Mucosa of descending colon (tissue), 3 donors: Measurements from ENCODE around the gene SASH1. TPM values are rescaled to one million over a fixed set of nuclear protein-coding genes. Genes with fewer than 3 reads are reported as not detected.

Experiments used
- ATAC-seq: fragments of 200-7000 bp; cut with Tn5 transposase; one replicate; pipeline ENCODE4 v1.9.1; 2020; ENCODE audit warnings: mild to moderate bottlenecking, moderate library complexity
- DNase-seq, 3 donors: peaks; one replicate each; pipeline ENCODE4 v3.0.0-alpha.2; 2020
- H3K36me3 ChIP-seq: fragments of 200-600 bp; one replicate; pipeline ENCODE4 v1.8.0; 2021; ENCODE audit warnings: low read depth, mild to moderate bottlenecking
- H3K4me1 ChIP-seq: fragments of 200-600 bp; one replicate; pipeline ENCODE4 v1.8.0; 2021; ENCODE audit warnings: low read depth, mild to moderate bottlenecking
- H3K4me3 ChIP-seq: fragments of 200-600 bp; one replicate; pipeline ENCODE4 v1.8.0; 2021; ENCODE audit warnings: mild to moderate bottlenecking
- H3K9me3 ChIP-seq: fragments of 200-600 bp; one replicate; pipeline ENCODE4 v1.8.0; 2021; ENCODE audit warnings: mild to moderate bottlenecking
- intact Hi-C, 2 donors: fragments of 100-400 bp; cut with DNase I in 1 of 2; cut with micrococcal nuclease in 1 of 2; formaldehyde crosslinking; loops; one replicate each; pipeline versions ENCODE4 v1.11.0 to v1.11.1; 2022; cut with DNase I, micrococcal nuclease
- total RNA-seq, 3 donors: library from RNA; stranded (reverse); fragmentation: NEBNext Ultra II Directional in 2 of 3; extraction: Animal tissue kit (Norgen Biotek cat#: 25700) in 2 of 3; gene quantifications; one replicate each; pipeline versions ENCODE4 v1.2.1 to v1.2.4, GENCODE V29; 2021 to 2023
- TF ChIP-seq, protein P1 (sequence below): fragments of 200-600 bp; IDR thresholded peaks from one replicate; pipeline ENCODE4 v1.8.0; 2022; ENCODE audit warnings: antibody characterized with exemption, mild to moderate bottlenecking
- donor health status: DM: no; HTN: no; CAD: no; lungs with moderate emphysema.
- donor health status: DM: no; HTN: no; CAD: no.
- donor health status: DM: no; HTN: yes; CAD: no.

SASH1 gene
- total RNA-seq, 3 donors from 2014 or later, result 20.5 to 47.3 (median 22.9) TPM

DNA sequence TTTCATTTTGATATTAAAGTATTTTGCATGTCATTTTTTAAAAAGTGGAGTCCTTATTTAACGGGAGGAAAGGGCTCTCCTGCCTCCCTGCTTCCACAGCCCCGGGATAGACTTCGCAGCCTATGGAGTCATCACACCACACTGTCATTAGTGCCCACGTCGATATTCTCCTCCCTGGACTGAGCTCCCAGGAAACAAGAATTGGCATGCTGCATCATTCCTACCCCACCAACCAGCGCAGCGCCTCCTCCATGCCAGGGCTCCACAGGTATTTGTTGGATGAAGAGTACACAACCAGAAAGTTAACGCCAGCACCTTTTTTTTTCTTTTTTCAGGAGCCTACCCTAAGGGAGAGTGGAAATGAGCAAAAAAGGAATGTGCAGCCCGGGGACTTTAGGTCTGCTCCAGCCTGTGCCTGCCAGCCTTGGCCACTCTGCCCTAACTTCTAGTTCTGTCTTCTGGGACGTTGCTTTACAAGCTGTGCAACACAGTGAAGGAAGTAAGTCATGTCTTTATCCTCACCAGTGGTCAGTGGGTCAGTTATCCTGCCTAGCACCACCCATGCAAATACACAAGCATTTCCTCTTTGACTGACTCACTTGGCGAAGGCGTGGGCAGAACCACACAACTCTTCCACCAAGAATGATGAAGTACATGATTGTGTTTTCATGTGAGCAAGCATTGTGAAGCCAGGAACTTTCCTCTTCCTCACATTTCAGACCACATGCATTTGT is 223.5 kb downstream of the SASH1 start:
- peak in 1 of 3 donors; percentile 12 for DNase-seq
- H3K4me1 ChIP-seq, result no peaks in the 10 kb centered on the region
- peak; percentile 67 for ATAC-seq
- intact Hi-C loops, result no loop called here
- no peaks in the 10 kb centered on the region for H3K9me3 ChIP-seq
- no peaks in the 10 kb centered on the region for H3K36me3 ChIP-seq
- TF ChIP-seq, protein P1, sequence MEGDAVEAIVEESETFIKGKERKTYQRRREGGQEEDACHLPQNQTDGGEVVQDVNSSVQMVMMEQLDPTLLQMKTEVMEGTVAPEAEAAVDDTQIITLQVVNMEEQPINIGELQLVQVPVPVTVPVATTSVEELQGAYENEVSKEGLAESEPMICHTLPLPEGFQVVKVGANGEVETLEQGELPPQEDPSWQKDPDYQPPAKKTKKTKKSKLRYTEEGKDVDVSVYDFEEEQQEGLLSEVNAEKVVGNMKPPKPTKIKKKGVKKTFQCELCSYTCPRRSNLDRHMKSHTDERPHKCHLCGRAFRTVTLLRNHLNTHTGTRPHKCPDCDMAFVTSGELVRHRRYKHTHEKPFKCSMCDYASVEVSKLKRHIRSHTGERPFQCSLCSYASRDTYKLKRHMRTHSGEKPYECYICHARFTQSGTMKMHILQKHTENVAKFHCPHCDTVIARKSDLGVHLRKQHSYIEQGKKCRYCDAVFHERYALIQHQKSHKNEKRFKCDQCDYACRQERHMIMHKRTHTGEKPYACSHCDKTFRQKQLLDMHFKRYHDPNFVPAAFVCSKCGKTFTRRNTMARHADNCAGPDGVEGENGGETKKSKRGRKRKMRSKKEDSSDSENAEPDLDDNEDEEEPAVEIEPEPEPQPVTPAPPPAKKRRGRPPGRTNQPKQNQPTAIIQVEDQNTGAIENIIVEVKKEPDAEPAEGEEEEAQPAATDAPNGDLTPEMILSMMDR, result no peak
- no peak overlapping the region for H3K4me3 ChIP-seq

DNA sequence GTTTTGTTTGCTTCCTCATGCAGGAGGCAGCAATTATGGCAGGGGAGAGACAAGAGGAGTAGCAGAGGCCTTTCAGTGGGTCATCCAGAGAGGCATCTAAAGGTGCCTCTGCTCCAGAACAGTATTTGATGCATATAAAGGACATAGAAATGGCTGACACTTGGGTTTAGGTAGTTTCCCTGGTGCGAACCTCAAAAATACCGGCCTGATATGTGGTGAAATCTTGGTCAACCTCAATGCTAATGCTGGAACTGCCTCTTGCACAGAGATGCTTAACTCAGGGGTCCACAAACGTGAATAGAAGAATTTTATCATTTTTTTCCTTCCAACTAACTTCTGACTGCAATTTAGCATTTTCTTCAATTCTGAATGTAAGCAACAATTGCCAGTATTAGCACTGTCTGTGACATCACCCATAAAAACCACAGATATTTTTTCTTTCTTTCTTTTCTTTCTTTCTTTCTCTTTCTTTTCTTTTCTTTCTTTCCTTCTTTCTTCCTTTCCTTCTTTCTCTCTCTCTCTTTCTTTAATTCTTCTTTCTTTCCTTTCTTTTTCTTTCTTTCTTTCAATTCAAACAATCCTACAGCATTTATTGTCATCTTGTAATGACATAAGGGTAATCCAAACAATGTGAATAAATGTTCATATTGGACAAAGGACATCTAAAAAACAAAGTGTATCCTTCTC is 224.2 kb downstream of the SASH1 start:
- intact Hi-C loops, result no loop called here
- DNase-seq, result no peak
- Histone ChIP-seq H3K9me3 (no peaks in the 10 kb centered on the region), H3K4me3 (no peak overlapping the region), H3K4me1 (no peaks in the 10 kb centered on the region), H3K36me3 (no peaks in the 10 kb centered on the region)
- ATAC-seq, result no peak
- TF ChIP-seq, protein P1, result no peak

DNA sequence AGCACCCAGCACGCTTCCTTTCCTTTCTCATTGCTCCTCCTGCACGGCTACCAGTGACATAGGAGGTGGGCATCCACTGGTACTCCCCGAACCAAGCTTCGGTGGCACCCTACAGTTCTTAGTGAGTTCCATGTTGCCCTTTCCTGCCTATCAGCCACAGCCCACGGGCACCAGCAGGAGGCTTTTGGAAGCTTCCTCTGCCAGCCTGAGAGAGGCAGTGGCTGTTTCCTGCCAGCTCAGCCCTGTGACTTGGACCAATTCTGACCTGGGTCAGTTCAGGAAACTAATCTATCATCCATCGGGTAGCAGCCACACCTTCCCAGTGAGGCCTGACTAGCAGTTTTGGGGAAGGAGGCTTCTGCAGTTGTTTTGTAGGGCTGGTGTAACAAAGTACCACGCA is 227.8 kb downstream of the SASH1 start:
- Histone ChIP-seq H3K36me3 (no peaks in the 10 kb centered on the region), H3K4me3 (no peak overlapping the region), H3K9me3 (no peaks in the 10 kb centered on the region), H3K4me1 (no peaks in the 10 kb centered on the region)
- DNase-seq, result no peak
- intact Hi-C loops, result loop anchor here in 1 of 2 donors (10.0 kb wide), 1 partner anchor 384 kb away; no protein-coding TSS in a partner anchor
- TF ChIP-seq, protein P1, result no peak
- ATAC-seq, result no peak

DNA sequence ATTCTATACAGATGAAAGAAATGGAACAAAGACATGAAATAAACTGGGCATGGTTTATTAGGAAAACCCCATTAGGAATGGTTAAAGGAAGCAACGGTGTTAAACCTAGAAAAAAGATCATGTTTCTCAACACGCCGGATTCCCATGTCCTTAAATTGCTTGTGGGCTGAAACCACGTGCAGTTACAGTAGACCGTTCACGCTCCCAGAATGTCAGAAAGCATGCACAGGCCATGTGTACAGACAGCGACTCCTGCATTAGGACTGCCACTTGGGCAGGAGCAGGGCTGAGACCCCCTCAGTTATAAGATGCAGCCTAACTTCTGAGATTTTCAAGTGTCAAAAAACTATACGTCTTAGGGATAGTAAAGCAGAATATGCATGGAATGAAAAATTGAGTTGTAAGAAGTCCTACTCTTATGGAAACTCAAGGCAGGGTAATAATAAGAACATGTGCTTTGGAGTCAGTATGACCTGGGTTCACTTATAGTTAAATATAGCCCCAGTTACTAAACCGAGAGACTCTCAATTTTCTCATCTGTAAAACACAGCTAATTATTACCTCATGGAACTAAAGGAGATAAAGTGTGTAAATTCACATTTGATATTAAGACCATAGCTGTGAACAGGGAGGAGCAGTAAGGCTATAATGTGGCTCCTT is 230.2 kb downstream of the SASH1 start:
- Histone ChIP-seq H3K9me3 (no peaks in the 10 kb centered on the region), H3K4me1 (no peaks in the 10 kb centered on the region), H3K36me3 (no peaks in the 10 kb centered on the region), H3K4me3 (no peak overlapping the region)
- TF ChIP-seq, protein P1, result no peak
- ATAC-seq (no peak), DNase-seq (no peak)
- intact Hi-C loops, result loop anchor here in 1 of 2 donors (10.0 kb wide), 1 partner anchor 382 kb away; no protein-coding TSS in a partner anchor

DNA sequence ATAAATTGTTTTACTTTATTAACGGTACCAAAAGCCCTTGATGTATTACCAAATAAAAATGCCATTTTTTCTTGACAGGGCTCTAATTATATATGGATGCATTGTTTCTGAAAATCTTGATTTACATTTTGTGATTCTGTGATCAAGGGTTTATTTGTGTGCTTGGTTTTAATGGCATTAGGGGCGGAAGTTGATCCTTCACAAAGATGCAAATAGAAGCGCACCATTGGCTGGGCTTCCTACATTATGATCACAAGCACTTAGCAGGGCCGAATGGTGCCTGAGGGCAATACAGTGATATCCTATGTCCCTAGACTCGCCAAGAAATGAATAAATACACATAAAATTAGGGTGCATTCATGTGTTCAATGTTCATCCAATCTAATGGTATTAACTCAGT is 231.3 kb downstream of the SASH1 start:
- TF ChIP-seq, protein P1, result no peak
- H3K4me3 ChIP-seq, result no peak overlapping the region
- intact Hi-C loops, result loop anchor here in 1 of 2 donors (10.0 kb wide), 1 partner anchor 381 kb away; no protein-coding TSS in a partner anchor

More for the DNA sequence above, 231.3 kb downstream of the SASH1 start:
- DNase-seq (no peak), ATAC-seq (no peak)
- H3K4me1 ChIP-seq, result no peaks in the 10 kb centered on the region
- H3K9me3 ChIP-seq, result no peaks in the 10 kb centered on the region
- no peaks in the 10 kb centered on the region for H3K36me3 ChIP-seq
